Hepatocyte (in vitro differentiated cells): ENCODE results near the gene GRIK1.

Source experiments
- EZH2phosphoT487 ChIP-seq: fragments of 200-600 bp; sonication (generic); IDR thresholded peaks from one replicate; pipeline ENCODE4 v1.6.1; 2018; ENCODE audit warnings: antibody characterized with exemption, mild to moderate bottlenecking, low read depth, moderate library complexity; ENCODE audit not compliant: unreplicated experiment, severe bottlenecking
- TF ChIP-seq, protein P1 (sequence below): fragments of 200-600 bp; sonication (generic); IDR thresholded peaks from 2 replicates; pipeline ENCODE4 v1.5.1; 2016; ENCODE audit warnings: antibody characterized with exemption, mild to moderate bottlenecking; ENCODE audit not compliant: poor library complexity

DNA sequence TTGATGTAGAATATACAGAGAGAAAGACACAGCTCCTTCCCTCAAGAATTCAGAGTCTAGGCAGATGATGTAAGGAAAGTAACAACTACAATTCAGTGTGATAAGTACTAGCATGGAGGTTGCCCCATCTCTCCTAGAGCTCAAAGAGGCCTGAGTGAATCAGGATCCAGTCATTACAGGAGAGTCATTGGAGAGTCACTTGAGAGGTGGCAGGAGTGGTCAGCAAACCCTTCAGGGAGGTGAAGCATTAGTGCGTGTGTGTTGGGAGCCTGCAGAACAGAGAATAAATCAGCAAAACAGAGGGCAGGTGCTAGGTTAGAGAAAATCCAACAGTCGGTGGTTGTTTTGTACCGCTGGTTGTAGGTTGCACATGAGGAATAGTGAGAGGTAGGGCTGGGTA lies 46.1 kb downstream of the GRIK1 start:
- no peak for TF ChIP-seq EZH2phosphoT487
- TF ChIP-seq, protein P1, sequence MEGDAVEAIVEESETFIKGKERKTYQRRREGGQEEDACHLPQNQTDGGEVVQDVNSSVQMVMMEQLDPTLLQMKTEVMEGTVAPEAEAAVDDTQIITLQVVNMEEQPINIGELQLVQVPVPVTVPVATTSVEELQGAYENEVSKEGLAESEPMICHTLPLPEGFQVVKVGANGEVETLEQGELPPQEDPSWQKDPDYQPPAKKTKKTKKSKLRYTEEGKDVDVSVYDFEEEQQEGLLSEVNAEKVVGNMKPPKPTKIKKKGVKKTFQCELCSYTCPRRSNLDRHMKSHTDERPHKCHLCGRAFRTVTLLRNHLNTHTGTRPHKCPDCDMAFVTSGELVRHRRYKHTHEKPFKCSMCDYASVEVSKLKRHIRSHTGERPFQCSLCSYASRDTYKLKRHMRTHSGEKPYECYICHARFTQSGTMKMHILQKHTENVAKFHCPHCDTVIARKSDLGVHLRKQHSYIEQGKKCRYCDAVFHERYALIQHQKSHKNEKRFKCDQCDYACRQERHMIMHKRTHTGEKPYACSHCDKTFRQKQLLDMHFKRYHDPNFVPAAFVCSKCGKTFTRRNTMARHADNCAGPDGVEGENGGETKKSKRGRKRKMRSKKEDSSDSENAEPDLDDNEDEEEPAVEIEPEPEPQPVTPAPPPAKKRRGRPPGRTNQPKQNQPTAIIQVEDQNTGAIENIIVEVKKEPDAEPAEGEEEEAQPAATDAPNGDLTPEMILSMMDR = no peak
